Stomach smooth muscle (tissue), 2 donors: ENCODE measurements around the gene IPCEF1.

ENCODE experiments used
- H3K27ac ChIP-seq: one replicate; pipeline ENCODE4 v1.7.0; 2013; ENCODE audit warnings: mild to moderate bottlenecking, low read length, inconsistent platforms
- H3K27me3 ChIP-seq, 2 donors: one replicate each; pipeline ENCODE4 v1.7.0; 2013; ENCODE audit warnings: low read length in 2 of 2; ENCODE audit not compliant: insufficient read depth in 2 of 2, control insufficient read depth in 1 of 2
- H3K36me3 ChIP-seq, 2 donors: one replicate each; pipeline ENCODE4 v1.7.0; 2013; ENCODE audit warnings: low read length in 2 of 2; ENCODE audit not compliant: control insufficient read depth in 2 of 2, insufficient read depth in 2 of 2
- H3K4me1 ChIP-seq: one replicate; pipeline ENCODE4 v1.7.0; 2013; ENCODE audit warnings: low read length; ENCODE audit not compliant: control insufficient read depth, insufficient read depth
- H3K4me3 ChIP-seq, 2 donors: one replicate each; pipeline ENCODE4 v1.7.0; 2013; ENCODE audit warnings: low read length in 2 of 2
- H3K9ac ChIP-seq, 2 donors: one replicate each; pipeline ENCODE4 v1.7.0; 2013; ENCODE audit warnings: low read length in 2 of 2, mild to moderate bottlenecking in 1 of 2
- H3K9me3 ChIP-seq, 2 donors: one replicate each; pipeline ENCODE4 v1.7.0; 2013; ENCODE audit warnings: low read length in 2 of 2; ENCODE audit not compliant: control insufficient read depth in 2 of 2
- donor health status: healthy.
- donor health status: Pancreatic carcinoma.

IPCEF1 gene

GRCh38 chr6:154373971-154374370 is 17.4 kb upstream of the IPCEF1 start:
- Histone ChIP-seq H3K27ac (no peak overlapping the region), H3K4me3 (no peak overlapping the region), H3K9ac (no peak overlapping the region), H3K27me3 (no peaks in the 10 kb centered on the region), H3K9me3 (no peaks in the 10 kb centered on the region), H3K4me1 (peaks cover 2% of the 10 kb centered on the region), H3K36me3 (no peaks in the 10 kb centered on the region)

GRCh38 chr6:154371281-154371680 is 14.7 kb upstream of the IPCEF1 start:
- H3K27me3 ChIP-seq: no peaks in the 10 kb centered on the region
- H3K4me1 ChIP-seq: peaks cover 2% of the 10 kb centered on the region
- no peak overlapping the region for H3K27ac ChIP-seq
- no peak overlapping the region for H3K9ac ChIP-seq
- no peaks in the 10 kb centered on the region for H3K36me3 ChIP-seq
- H3K9me3 ChIP-seq: no peaks in the 10 kb centered on the region
- H3K4me3 ChIP-seq: no peak overlapping the region

DNA sequence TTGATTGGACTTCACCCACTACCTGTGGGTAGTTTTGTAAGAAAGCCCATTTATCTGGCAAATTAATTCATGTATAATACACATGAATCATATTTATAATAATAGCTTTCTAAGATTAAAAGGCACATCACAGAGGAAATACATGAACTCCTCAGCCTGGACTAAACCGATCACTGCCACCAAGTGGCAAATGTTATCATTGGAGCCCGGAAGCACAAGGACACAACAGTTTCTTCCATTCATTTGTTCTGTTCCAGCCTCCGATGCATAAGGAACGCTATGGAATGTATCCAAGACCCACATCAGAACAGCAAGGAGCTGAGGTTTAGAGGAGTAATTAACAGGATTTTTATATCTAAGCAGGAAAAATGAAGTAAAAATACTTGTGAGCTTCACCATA is 13.9 kb upstream of the IPCEF1 start:
- H3K9ac ChIP-seq: no peak overlapping the region

GRCh38 chr6:154367839-154368695 is 11.5 kb upstream of the IPCEF1 start:
- no peaks in the 10 kb centered on the region for H3K9me3 ChIP-seq
- no peak overlapping the region for H3K9ac ChIP-seq
- H3K36me3 ChIP-seq: no peaks in the 10 kb centered on the region
- no peaks in the 10 kb centered on the region for H3K27me3 ChIP-seq
- H3K4me3 ChIP-seq: no peak overlapping the region
- H3K27ac ChIP-seq: no peak overlapping the region
- H3K4me1 ChIP-seq: peaks cover 2% of the 10 kb centered on the region

More for the DNA sequence above, 13.9 kb upstream of the IPCEF1 start:
- Histone ChIP-seq H3K27me3 (no peaks in the 10 kb centered on the region), H3K4me3 (no peak overlapping the region), H3K9me3 (no peaks in the 10 kb centered on the region), H3K36me3 (no peaks in the 10 kb centered on the region), H3K27ac (no peak overlapping the region), H3K4me1 (peaks cover 2% of the 10 kb centered on the region)

DNA sequence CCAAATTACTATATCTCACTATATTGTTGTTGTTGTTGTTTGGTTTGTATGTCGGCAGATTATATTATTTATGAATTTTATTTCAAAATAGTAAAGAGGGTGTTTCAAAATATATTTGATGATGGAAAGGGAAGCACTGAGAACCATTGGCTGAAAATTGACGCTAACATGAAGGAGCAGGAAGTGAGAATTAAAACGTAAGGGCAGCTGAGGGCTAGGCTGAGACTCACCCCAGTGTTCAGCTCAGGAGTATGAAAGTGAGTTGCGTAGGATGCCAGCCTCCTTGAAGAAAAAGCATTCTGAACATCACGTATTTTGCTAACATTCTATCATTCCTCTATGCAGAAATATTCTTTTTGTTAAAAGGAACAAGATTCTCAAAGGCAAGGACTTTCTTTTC is 10.7 kb upstream of the IPCEF1 start:
- Histone ChIP-seq H3K36me3 (no peaks in the 10 kb centered on the region), H3K27ac (no peak overlapping the region), H3K9ac (no peak overlapping the region), H3K27me3 (no peaks in the 10 kb centered on the region), H3K4me1 (peaks cover 2% of the 10 kb centered on the region), H3K4me3 (no peak overlapping the region), H3K9me3 (no peaks in the 10 kb centered on the region)

- H3K4me1 ChIP-seq: no peaks in the 10 kb centered on the region
- H3K27me3 ChIP-seq: no peaks in the 10 kb centered on the region
- no peaks in the 10 kb centered on the region for H3K9me3 ChIP-seq
- H3K36me3 ChIP-seq: no peaks in the 10 kb centered on the region
- H3K27ac ChIP-seq: no peak overlapping the region
- no peak overlapping the region for H3K4me3 ChIP-seq
- H3K9ac ChIP-seq: no peak overlapping the region
These were observed 7.2 kb upstream of the IPCEF1 start for GRCh38 chr6:154363821-154364220.

DNA sequence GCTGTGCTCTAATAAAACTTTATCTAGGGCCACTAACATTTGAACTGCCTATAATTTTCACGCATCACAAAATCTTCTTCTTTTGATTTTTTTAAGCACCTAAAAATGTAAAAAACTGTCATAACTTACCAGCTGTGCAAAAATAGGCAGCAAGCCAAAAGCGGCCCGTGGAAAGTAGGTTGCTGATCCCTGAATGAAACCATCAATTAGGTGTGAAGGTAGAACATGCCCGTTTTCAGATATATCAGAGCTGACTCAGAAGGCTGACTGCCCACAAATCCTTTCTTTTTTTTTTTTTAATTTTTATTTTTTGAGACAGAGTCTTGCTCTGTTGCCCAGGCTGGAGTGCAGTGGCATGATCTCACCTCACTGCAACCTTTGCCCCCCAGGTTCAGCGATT is 4.9 kb upstream of the IPCEF1 start:
- H3K4me1 ChIP-seq: no peaks in the 10 kb centered on the region
- no peak overlapping the region for H3K27ac ChIP-seq
- H3K27me3 ChIP-seq: no peaks in the 10 kb centered on the region
- no peaks in the 10 kb centered on the region for H3K36me3 ChIP-seq
- H3K9ac ChIP-seq: no peak overlapping the region
- H3K4me3 ChIP-seq: no peak overlapping the region
- H3K9me3 ChIP-seq: no peaks in the 10 kb centered on the region

- no peaks in the 10 kb centered on the region for H3K36me3 ChIP-seq
- no peak overlapping the region for H3K4me3 ChIP-seq
- H3K27ac ChIP-seq: no peak overlapping the region
- H3K4me1 ChIP-seq: no peaks in the 10 kb centered on the region
- no peaks in the 10 kb centered on the region for H3K9me3 ChIP-seq
- H3K9ac ChIP-seq: no peak overlapping the region
- H3K27me3 ChIP-seq: no peaks in the 10 kb centered on the region
These were observed 3.9 kb upstream of the IPCEF1 start for GRCh38 chr6:154360476-154360875.

DNA sequence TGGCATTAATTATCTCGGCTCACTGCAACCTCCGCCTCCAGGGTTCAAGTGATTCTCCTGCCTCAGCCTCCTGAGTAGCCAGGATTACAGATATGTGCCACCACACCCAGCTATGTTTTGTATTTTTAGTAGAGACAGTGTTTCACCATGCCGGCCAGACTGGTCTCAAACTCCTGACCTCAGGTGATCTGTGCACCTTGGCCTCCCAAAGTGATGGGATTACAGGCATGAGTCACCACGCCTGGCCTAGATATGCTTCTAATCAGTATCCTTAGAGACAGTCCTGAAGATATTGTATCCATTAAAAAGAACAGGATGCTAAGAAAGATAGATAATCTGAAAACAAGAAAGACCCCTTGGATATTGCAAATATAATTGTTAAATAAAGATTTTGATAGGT is 3.1 kb upstream of the IPCEF1 start:
- Histone ChIP-seq H3K27ac (no peak overlapping the region), H3K36me3 (no peaks in the 10 kb centered on the region), H3K9ac (no peak overlapping the region), H3K4me1 (no peaks in the 10 kb centered on the region), H3K27me3 (no peaks in the 10 kb centered on the region), H3K9me3 (no peaks in the 10 kb centered on the region), H3K4me3 (no peak overlapping the region)

DNA sequence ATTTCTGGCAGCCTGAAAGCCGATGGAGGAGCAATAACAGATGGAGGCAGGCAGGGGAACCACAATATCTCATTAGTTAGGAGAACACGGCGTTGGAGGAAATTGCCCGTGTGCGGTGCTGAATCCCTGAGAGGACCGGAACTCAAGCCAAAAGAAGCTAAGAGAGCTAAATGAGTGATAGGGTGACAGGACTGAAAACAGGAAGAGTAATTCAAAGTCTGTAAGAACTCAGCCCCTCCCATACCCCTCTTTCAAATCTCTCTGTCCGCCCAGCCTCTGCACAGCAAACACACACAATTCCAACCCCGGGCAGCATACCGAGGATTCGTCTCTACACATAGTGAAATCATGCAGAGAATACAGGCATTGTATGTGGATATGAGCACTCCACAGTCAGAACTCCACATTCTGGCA is 2.6 kb upstream of the IPCEF1 start:
- Histone ChIP-seq H3K9ac (no peak overlapping the region), H3K4me3 (no peak overlapping the region), H3K9me3 (no peaks in the 10 kb centered on the region), H3K27ac (no peak overlapping the region), H3K27me3 (no peaks in the 10 kb centered on the region), H3K36me3 (no peaks in the 10 kb centered on the region), H3K4me1 (no peaks in the 10 kb centered on the region)

GRCh38 chr6:154358019-154358545 is 1.5 kb upstream of the IPCEF1 start:
- Histone ChIP-seq H3K27me3 (no peaks in the 10 kb centered on the region), H3K9ac (no peak overlapping the region), H3K4me3 (no peak overlapping the region), H3K4me1 (no peaks in the 10 kb centered on the region), H3K27ac (no peak overlapping the region), H3K9me3 (no peaks in the 10 kb centered on the region), H3K36me3 (no peaks in the 10 kb centered on the region)
